NCI-H2107 (cell line): Measurements from ENCODE around the gene LY6G6C.
"Not testable (repeated sequence)": the region's sequence is repeated elsewhere in the genome, so short reads cannot be mapped to it uniquely, and the experiment has no call there.

Experiments
- DNase-seq: peaks from one replicate; lab custom pipeline; 2025; lab: John Stamatoyannopoulos, UW

Gene LY6G6C

DNA sequence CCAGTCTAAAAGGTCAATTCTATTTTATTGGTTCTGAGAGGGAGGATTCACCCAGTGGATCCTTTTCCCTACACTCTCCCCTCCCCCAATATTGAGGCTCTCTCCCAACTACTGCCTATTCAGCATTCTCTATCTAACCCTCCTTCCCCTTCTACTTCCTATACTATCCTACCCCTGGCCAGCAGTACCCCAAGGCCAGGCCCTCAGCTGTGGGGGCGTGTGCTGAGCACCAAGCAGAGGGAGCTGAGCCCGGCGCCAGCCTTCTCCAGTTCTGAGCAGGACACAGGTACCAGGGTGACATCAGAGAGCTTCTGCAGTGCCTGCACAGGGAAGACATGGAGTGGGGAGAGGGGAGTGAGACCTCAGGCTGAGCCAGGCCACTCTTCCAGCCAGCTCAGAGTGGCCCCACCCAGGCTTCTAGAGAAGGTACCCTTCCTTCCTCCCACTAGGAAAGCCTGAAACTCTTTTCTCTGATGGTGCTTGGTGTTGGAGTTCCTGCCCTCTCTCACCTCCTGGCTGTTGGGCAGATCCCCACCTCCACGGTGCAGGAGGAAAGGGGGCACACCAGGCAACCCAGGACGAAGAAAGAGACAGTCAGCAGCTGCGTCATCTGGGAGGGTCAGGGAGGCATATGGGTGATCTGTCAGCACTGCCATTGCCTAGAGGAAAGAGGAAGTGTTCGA lies 5.6 kb upstream of the LY6G6C start:
- DNase-seq, result no peak

DNA sequence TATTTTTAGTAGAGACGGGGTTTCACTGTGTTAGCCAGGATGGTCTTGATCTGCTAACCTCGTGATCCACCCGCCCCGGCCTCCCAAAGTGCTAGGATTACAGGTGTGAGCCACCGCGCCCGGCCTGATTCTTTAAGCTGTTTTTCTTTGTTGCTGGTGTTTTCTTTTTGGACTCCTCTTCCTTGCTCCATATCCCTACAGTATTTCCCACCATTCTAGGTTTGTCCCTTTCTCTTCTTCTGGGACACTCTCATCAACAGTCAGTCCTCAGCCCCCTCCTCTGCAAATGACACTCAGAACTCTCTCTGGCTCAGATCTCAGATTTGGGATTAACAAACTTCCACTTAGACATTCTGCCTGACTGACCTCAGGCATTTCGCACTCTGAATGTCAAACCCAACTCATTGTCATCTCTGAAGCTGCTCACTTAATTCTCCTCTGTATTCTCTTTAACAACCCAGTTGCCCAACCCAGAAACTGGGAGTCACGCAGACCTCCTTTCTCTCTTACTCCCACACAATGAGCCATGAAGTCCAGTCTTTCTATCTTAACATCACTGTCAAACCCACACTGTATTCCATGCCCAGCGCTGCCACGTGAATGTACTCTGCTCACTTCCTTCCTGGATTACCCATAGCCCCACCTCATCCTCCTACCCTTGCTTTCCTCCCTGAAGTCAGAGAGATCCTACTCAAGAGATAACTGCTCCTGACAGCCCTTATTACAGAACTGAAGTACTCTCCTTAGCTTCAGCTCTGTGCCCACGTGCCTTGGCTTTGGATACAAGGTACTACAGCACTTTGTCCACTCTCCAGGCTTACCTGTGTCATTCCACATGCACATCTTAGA lies 4.2 kb upstream of the LY6G6C start:
- no peak for DNase-seq

DNA sequence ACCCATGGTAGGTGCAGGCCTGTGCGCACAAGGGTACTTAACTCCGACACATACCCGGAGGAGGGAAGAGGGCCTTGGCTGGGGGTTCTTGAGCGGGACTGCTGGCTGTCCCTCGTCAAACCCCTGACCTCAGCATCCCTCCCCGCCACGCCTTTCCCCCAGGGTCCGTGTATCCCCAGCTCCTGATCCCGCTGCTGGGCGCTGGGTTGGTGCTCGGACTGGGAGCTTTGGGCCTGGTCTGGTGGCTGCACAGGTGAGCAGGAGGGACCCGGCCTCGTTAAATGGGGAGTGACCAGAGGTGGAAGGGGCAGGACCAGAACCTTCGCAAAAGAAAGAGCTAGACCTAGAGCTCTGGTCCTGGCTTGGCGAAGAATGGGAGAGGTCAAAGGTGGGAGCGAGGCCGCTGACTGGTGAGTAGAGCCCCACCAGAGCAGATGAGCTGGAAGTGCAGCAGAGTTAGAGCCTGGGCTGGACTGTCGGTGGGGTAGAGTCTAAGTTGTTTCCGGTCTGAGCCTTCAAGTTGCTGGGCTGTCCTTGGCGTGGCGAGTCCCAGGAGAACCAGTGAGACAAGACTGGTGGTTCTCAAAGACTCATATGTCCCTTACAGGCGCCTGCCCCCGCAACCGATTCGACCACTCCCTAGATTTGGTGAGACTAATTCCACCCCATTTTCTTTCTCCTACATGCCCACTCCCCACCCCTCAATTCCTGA lies 2.6 kb upstream of the LY6G6C start:
- no peak for DNase-seq

DNA sequence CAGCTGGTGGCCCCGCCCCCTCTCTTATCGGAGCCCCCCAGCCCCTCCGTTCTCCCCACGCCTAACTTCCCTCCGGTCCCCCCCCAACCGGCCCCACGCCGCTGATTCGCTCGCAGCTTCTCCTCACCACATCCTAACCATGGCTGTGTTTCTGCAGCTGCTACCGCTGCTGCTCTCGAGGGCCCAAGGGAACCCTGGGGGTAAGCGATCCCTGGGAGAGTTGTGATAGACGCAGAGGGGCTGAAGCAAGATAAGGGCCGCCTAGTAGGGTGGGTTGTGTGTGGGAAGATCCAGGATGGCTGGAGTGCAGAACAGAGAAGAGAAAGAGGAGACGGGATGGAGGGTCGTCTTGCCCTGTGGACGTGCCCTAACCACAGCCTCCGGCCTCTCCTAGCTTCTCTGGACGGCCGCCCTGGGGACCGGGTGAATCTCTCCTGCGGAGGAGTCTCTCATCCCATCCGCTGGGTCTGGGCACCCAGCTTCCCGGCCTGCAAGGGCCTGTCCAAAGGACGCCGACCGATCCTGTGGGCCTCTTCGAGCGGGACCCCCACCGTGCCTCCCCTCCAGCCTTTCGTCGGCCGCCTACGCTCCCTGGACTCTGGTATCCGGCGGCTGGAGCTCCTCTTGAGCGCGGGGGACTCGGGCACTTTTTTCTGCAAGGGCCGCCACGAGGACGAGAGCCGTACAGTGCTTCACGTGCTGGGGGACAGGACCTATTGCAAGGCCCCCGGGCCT lies 1.9 kb upstream of the LY6G6C start, which contains the start of gene MPIG6B:
Gene MPIG6B, plus strand, starts transcription at position 129 of the 735 bp plus-strand sequence. Its CDS starts 11 bp downstream, at position 140.
- DNase-seq, result no peak

DNA sequence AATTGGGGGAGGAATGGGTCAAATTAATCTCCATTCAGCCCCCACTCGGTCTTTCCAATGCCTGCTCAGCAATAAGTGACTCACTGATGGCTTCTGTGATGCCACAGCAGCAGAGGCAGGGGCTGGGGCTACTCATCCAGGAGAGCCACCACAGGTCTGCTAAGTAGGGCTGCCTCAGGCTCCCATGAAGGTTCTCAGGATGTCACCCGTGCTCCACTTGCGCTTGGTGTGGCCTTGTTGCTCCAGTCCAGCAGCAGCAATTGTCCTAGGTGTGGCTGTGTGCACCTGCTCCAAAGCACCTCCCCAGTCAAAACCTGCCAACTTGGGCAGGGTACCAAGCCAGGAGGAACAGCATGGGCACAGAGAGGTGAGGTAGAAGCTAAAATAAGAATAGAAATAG lies 627 bp upstream of the LY6G6C start:
- DNase-seq, result no peak

DNA sequence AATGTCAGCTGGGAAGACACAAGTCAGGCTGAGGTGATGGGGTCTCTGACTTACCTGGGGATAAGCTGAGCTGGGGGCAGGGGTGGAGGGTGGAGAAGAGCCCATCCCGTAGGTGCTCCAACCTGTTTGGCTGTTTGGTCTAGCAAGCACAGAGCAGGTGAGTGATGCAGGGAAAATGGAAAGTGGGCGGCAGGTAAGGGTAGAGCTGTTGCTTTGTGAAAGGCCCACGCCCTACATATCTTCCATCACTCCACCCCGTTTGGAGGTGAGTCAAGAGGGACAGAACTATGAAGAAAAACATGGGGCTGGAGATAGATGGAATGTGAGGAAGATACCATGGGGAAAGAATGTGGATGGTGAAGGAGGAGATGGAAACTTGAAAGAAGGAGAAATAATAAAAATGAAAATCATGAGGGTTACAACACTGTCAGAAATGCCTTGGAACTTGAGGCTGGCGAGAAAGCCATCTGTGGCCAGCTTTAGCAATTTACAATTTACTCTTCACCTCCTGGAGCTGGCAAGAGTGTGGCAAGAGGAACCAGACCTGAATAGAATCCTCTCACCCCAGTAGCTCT lies 1.3 kb downstream of the LY6G6C start:
- no peak for DNase-seq

DNA sequence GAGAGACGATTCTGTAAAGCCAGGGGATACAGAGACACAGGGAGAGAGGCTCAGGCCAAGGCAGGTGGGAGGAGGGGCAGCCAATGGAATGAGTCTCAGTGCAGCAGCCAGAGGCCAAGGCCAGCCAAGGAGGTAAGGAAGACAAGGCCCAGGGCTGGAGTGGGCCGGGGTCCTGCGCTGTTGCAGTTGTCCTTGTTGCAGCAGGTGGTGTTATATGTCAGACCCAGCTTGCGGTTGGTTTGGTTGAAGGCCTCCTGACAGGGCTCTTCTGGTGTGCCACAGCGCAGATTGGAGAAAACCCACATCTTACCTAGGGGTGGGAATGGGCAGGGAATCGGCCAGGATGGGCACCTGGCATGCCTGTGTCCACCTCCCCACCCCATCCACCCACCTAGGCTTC lies 2.5 kb downstream of the LY6G6C start:
- DNase-seq, result no peak

DNA sequence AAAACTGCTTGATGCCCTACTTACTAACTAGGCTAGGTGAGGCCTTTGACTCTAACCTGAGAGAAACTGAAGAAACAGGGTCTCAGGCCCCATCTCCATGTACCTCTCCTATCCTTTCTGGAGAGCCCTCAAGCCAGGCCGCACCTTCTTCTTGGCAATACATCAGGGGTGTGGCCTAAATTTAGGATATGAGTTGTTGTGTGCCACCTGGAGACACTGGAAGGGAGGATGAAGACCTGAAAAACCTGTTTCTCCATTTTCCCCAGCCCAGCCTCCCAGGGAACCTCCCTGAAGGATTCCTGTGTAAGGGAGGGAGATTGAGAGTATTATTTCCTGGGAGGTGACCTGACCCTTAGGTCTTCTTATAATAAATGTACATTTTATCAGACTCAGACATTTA lies 3.3 kb downstream of the LY6G6C start:
- no peak for DNase-seq

DNA sequence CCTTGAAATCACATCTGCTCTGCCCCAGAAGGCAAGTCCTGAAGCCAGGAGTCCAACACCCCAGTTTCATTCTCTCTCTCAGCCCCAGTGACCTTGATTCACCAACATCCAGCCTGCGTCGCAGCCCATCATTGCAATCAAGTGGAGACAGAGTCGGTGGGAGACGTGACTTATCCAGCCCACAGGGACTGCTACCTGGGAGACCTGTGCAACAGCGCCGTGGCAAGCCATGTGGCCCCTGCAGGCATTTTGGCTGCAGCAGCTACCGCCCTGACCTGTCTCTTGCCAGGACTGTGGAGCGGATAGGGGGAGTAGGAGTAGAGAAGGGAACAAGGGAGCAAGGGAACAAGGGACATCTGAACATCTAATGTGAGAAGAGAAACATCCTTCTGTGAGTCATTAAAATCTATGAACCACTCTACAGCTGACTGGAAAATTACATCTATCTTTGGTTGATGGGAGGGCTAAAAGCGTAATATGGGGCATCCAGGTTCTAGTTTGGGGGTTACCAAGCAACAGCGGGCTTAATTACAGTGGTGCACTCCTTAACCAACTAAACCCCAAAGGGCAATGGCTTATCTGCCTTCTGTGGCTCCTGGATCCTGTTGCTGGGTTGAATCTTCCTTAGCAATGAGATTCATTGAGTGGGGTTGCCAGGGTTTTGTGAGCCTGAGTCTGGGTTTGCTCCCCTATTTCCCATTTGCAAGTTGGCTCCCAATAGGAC lies 3.9 kb downstream of the LY6G6C start:
- no peak for DNase-seq

DNA sequence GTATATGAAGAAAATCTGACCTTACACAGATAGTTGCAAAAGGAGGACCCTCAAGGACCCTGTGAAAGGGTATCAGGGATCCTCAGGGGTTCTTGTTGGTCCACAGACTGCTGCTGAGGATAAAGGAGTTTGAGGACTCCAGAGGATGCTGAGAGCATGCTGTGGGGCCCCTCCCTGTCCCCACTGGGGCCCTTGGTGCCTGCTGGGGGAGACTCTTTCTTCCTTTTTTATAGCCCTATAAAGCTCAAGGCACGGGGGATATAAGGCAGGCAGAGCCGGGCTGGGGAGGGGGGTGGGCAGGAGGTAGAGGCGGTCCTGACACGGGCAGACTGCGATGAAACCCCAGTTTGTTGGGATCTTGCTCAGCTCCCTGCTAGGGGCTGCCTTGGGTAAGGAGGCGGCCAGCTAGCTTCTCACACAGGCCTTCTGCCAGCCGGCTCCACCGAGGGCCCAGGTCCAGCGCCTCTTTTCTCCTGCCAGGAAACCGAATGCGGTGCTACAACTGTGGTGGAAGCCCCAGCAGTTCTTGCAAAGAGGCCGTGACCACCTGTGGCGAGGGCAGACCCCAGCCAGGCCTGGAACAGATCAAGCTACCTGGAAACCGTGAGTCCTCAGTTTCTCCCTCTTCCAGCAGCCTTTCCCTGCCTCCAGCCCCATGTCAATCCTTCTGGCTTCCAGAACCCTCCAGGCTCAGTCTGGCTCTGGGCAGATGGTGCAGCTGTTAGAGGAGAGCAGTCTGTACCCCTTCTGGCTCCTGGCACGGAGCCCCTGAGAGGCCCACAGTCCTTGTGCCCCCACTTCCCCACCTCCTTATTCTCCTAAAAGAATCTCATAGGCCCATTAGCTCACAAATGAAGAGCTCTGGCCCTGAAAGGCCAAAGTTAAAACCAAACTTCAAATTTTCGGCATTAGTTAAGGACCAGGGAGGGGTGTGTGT lies 6.3 kb downstream of the LY6G6C start, which contains the start of gene LY6G6D:
Gene LY6G6D, plus strand, starts transcription at position 327 of the 937 bp plus-strand sequence. Its CDS starts 8 bp downstream, at position 335.
- DNase-seq, result no peak

DNA sequence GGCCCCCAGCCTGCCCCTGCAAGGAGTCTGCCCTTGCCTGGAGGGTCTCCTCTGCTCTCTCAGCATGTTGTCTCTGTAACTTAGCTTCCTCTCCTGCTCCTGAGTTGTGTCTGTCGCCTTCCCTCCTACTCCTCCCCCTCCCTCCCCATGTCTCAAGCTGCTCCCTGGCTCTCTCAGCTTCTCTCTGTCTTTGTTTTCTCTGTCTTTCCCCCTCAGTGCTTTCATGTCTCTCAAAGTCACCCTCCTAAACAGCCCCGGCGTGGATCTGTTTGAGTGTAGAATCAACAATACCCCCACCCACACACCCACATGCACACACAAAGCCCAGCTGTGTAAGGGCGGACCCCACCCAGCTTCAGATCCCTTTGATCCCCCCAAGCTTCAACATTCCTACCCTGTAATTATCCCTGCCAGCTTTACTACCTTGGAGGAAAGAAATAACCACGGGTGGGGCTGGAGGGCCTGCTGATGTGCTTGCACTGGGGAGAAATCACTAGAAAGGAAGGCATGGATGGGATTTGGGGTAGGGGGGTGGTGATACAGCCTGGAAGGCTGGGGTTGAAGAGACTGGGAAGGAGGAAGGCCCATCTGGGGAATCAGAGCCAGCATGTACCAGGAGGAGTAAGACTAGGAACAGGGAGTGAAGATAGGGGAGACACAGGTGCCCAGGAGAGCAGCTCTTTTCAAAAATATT lies 7.4 kb downstream of the LY6G6C start:
- no peak for DNase-seq

DNA sequence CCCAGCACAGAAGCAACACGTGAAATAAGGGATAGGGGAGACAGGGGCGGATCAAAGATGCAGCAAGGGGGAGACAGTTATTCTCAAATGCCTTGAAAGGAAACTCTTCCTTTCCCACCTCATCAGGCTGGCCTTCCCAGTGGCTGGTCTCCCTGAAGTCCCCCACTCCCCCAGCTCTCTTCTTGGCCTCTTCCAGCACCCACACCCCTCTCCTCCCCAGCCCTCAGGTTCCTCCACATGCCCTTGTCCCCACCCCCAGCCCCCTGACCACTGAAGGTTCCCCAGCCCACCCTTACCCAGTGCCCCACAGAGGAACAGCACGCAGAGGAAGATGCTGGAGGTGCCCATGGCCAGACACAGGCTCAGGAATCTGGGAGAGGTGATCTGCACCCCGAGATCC lies 8.1 kb downstream of the LY6G6C start:
- no peak for DNase-seq

DNA sequence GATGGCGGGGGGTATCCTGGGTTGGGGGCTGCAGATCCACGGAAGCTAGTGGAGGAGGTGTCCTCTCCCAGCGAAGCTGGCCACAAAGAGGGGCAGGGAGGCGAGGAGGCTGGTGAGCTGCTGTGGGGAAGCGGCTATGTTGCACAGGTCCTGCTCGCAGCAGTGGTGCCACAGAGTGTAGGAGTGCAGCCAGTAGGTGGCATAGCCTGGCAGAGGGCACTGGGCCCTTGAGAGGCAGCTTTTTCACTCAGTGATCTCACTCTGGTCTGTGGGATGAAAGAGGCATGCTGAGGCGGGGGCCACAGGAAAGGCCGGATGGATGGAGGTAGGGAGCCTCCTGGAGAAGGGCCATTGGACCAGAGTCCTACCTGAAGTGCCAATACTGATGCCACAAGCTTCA lies 9.2 kb downstream of the LY6G6C start:
- DNase-seq, result no peak

DNA sequence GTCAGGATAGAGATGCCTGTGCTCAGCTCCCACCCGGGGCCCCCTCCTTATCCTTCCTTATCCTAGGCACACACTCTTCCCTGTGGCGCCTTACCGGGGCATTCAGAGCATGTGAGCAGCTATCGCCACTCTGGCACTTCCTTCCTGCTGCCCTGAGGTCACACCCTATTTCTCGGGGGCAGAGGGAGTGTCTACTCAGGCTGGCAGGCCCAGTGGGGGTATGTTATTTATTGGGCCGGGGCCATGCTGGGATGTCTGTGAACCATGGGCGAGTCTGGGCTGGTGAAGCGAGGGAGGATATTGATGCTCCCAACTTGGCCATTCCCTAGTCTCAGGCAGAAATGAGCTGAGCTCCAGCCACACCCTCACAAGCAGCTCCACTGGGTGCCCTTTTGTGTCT lies 10.3 kb downstream of the LY6G6C start:
- DNase-seq, result no peak

DNA sequence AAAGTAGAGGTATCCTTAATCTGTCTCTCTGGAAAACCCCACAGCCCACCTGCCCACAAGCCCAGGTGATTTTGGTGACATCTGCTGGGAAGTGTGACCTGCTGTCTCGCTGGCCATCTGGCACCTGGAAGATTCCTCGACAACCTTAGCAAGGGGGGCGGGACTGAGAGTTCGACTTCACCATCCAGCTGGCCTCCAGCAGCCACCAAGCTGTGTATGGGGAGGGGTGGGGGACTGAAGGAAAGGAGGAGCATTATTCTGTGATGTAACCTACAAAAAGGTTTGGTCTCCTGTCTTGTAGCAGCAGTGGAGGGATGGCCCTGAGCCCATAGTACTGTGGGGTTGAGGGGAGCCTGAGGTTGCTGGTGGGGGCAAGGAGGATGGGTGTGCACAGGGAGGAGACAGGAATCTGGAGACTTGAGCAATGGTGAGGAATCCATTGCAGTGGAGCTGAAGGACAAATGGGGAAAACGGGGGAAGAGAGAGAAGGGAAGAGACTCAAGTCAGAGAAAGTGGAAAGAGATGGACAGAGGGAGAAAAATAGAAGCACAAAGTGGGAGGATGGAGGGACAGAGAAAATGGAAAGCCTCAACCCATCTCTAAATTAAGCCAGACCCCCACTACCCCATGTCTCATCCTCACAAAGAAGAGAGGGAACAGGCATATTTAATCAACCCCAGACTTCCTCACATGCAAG lies 10.9 kb downstream of the LY6G6C start:
- DNase-seq, result no peak

DNA sequence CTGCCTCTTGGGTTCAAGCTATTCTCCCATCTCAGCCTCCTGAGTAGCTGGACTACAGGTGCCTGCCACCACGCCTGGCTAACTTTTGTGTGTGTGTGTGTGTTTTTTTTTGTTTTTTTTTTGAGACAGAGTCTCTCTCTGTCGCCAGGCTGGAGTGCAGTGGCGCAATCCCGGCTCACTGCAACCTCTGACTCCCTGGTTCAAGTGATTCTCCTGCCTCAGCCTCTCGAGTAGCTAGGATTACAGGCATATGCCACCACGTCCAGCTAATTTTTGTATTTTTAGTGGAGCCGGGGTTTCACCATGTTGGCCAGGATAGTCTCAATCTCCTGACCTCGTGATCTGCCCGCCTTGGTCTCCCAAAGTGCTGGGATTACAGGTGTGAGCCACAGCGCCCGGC lies 12.4 kb downstream of the LY6G6C start:
- not testable (repeated sequence) for DNase-seq

DNA sequence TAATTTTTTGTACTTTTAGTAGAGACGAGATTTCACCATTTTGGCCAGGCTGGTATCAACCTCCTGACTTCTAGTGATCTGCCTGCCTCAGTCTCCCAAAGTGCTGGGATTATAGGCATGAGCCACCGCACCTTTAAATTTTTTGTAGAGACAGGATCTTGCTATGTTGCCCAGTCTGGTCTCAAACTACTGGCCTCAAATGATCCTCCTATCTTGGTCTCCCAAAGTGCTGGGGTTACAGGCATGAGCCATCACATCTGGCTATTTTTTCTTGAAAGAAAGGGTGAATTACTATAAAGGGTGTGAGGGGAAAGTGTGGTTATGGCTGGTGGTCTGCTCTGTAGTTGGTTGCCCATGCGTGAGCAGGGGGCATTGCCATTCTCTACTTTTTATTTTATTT lies 13.3 kb downstream of the LY6G6C start:
- DNase-seq, result no peak

DNA sequence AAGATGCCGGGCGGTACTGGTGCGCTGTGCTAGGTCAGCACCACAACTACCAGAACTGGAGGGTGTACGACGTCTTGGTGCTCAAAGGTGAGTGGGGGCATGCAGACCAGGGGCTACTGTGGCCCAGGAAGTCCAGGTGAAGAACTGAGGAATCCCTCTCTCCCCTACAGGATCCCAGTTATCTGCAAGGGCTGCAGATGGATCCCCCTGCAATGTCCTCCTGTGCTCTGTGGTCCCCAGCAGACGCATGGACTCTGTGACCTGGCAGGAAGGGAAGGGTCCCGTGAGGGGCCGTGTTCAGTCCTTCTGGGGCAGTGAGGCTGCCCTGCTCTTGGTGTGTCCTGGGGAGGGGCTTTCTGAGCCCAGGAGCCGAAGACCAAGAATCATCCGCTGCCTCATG lies 13.8 kb downstream of the LY6G6C start:
- no peak for DNase-seq

DNA sequence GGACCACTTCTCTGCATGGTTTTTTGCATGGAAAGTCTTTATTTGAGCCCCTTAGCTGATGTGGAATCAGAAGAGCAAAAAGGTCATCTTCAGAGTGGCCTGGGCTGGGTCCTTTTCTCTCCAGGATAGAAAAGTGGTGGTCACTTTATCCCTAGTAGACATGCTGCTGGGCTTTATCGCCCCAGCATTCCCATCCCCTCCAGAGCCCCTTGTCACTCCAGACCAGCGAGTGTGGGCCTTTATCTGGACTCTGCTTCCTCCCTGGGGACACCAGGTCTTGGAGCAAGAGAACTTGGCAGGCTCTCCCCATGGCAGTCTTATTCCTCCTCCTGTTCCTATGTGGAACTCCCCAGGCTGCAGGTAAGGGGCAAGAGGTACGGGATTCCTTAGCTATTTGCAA lies 14.9 kb downstream of the LY6G6C start, which contains the start of gene LY6G6F:
Gene LY6G6F, plus strand, starts transcription at position 268 of the 400 bp plus-strand sequence. Its CDS starts 41 bp downstream, at position 309.
- no peak for DNase-seq
